Activated gamma-delta T cell (primary cell): ENCODE data around the gene DHX58.

Experiments
- DNase-seq: peaks from one replicate; lab custom pipeline; 2025; lab: John Stamatoyannopoulos, UW

The DHX58 gene

DNA sequence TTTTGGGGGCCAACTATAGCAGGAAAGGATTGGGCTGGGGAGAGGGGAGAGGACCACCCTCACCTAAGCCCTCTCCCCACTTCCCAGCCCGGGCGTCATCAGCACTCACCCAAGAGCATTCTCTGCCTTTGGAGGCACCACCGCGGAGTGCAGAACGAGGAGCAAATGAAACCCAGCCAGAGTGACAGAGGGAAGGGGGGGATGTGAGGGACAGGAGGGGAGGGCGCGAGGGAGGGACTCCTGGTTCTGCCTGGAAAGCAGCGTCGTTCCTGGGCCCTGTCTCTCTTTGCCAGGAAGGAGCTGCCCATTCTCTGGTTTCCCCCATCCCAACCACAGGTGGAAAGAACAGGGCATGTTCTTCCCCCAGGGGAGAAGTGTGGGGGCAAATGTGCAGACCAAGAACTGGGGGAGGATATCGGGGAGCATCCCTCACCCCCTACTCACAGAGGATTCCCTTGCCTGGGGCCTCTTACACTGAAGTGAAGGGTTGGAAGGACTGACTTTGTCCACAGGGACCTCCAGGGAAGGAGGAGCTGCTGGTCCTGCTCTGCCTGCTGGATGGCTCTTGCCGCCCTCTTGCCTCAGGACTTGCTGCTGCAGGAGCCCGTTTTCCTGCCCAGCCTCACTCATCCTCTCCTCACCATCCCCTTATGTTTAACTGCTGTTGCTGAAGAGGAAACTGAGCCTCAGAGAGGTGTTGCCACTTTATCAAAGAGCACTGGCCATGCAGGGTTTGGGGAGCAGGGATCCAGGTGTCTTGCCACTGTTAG is 58.6 kb downstream of the DHX58 start:
- DNase-seq = no peak

DNA sequence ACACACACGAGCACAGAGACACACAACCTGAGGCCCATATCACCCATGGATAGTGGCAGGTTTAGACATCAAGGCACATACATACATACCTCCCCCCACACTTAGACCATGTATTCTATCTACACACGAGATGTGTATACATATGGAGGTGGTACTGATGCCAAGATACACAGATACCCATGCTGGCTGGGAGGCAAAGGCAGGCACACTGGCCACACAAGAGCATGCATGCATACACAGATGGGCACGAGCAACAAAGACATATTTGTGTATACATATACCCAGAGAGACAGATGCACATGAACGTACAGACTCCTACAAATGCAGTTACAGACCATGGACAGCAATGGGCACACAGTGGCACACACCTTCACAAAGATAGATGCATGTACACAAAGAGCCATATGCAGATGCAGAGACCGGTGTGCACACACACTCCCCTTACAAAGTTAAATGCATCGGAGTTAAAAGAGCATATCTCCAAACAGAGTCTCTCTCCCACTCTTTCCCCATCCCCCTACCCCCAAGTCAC is 60.1 kb downstream of the DHX58 start:
- no peak for DNase-seq

DNA sequence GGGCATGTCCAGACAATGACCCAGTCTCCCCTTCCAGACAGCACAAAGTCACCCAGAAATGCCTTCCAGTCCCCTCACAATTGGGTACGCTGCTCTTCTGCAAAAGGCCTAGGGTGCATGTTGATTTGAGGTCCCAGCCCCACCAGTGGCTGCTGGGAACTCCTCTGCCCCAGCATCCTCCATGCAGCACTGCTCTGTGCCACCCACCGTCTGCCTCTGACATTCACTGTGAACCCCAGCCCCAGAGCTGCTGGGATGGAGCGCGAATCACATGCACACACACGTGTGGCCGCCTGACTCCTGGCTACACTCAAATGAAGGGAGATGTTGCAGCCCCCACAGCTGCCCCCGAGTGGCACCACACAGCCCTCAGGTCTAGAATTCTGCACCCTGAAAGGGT is 60.9 kb downstream of the DHX58 start:
- no peak for DNase-seq
